ENCODE data around the gene LEFTY2.
"Not testable (repeated sequence)": the region's sequence is repeated elsewhere in the genome, so short reads cannot be mapped to it uniquely, and the experiment has no call there.

LEFTY2 gene

GRCh38 chr1:225941187-225941941 lies at the start of gene LEFTY2:
Gene LEFTY2 (minus strand): TSS chr1:225941220. CDS start chr1:225941140, 80 bp downstream.
- H3K4me3 Mint-ChIP-seq = no peak within 1 kb of the TSS
- no peak for DNase-seq
- ATAC-seq = no peak
- H3K4me1 Mint-ChIP-seq = peaks cover 7% of the 10 kb centered on the region
- no peak within 1 kb of the TSS for H3K27ac Mint-ChIP-seq
- no peaks in the 10 kb centered on the region for H3K27me3 Mint-ChIP-seq
- H3K36me3 Mint-ChIP-seq (ENCODE audit: low read depth) = no peaks in the 10 kb centered on the region
- no peaks in the 10 kb centered on the region for H3K9me3 Mint-ChIP-seq

GRCh38 chr1:225987491-225988316 lies 46.7 kb upstream of the LEFTY2 start:
- Mint-ChIP-seq H3K4me1 (peaks cover 36% of the 10 kb centered on the region), H3K4me3 (no peak overlapping the region), H3K27me3 (no peaks in the 10 kb centered on the region), H3K27ac (no peak overlapping the region), H3K36me3 (ENCODE audit: low read depth) (peaks cover 53% of the 10 kb centered on the region), H3K9me3 (no peaks in the 10 kb centered on the region)
- DNase-seq (no peak), ATAC-seq (no peak)

GRCh38 chr1:225981714-225982113 lies 40.7 kb upstream of the LEFTY2 start:
- Mint-ChIP-seq H3K4me1 (peaks cover 23% of the 10 kb centered on the region), H3K4me3 (no peak overlapping the region), H3K27ac (no peak overlapping the region), H3K9me3 (peaks cover 3% of the 10 kb centered on the region), H3K27me3 (no peaks in the 10 kb centered on the region), H3K36me3 (ENCODE audit: low read depth) (peaks cover 43% of the 10 kb centered on the region)
- DNase-seq = no peak
- no peak for ATAC-seq

GRCh38 chr1:225980005-225980836 lies 39.2 kb upstream of the LEFTY2 start:
- Mint-ChIP-seq H3K9me3 (peaks cover 3% of the 10 kb centered on the region), H3K27me3 (no peaks in the 10 kb centered on the region), H3K36me3 (ENCODE audit: low read depth) (peaks cover 34% of the 10 kb centered on the region), H3K4me3 (no peak overlapping the region), H3K27ac (no peak overlapping the region), H3K4me1 (peaks cover 20% of the 10 kb centered on the region)
- ATAC-seq = no peak
- no peak for DNase-seq

- Mint-ChIP-seq H3K4me3 (no peak overlapping the region), H3K27ac (no peak overlapping the region), H3K4me1 (peaks cover 20% of the 10 kb centered on the region), H3K36me3 (ENCODE audit: low read depth) (peaks cover 30% of the 10 kb centered on the region), H3K27me3 (no peaks in the 10 kb centered on the region), H3K9me3 (peaks cover 3% of the 10 kb centered on the region)
- DNase-seq (no peak), ATAC-seq (no peak)
These were observed 38.4 kb upstream of the LEFTY2 start for GRCh38 chr1:225979421-225979820.

GRCh38 chr1:225977937-225978748 lies 37.1 kb upstream of the LEFTY2 start:
- H3K4me3 Mint-ChIP-seq = no peak overlapping the region
- peak overlapping the region; percentile 52 for H3K27ac Mint-ChIP-seq
- ATAC-seq (peak; percentile 13), DNase-seq (peak; percentile 20)
- peaks cover 20% of the 10 kb centered on the region for H3K4me1 Mint-ChIP-seq
- H3K9me3 Mint-ChIP-seq = peaks cover 3% of the 10 kb centered on the region
- H3K36me3 Mint-ChIP-seq (ENCODE audit: low read depth) = peaks cover 23% of the 10 kb centered on the region
- no peaks in the 10 kb centered on the region for H3K27me3 Mint-ChIP-seq

- not testable (repeated sequence) for H3K27me3 Mint-ChIP-seq; H3K36me3 Mint-ChIP-seq (ENCODE audit: low read depth); DNase-seq; ATAC-seq; H3K9me3 Mint-ChIP-seq; H3K4me3 Mint-ChIP-seq; H3K27ac Mint-ChIP-seq
- H3K4me1 Mint-ChIP-seq = peaks cover 18% of the 10 kb centered on the region
These were observed 34.1 kb upstream of the LEFTY2 start for GRCh38 chr1:225975146-225975545.

GRCh38 chr1:225974454-225974853 lies 33.4 kb upstream of the LEFTY2 start:
- no peak for ATAC-seq
- no peaks in the 10 kb centered on the region for H3K9me3 Mint-ChIP-seq
- no peaks in the 10 kb centered on the region for H3K27me3 Mint-ChIP-seq
- H3K4me1 Mint-ChIP-seq = peaks cover 18% of the 10 kb centered on the region
- H3K4me3 Mint-ChIP-seq = no peak overlapping the region
- H3K36me3 Mint-ChIP-seq (ENCODE audit: low read depth) = peaks cover 2% of the 10 kb centered on the region
- no peak for DNase-seq
- no peak overlapping the region for H3K27ac Mint-ChIP-seq

- Mint-ChIP-seq H3K27me3 (no peaks in the 10 kb centered on the region), H3K36me3 (ENCODE audit: low read depth) (no peaks in the 10 kb centered on the region), H3K4me1 (peaks cover 13% of the 10 kb centered on the region), H3K4me3 (no peak overlapping the region), H3K27ac (no peak overlapping the region), H3K9me3 (no peaks in the 10 kb centered on the region)
- ATAC-seq (no peak), DNase-seq (no peak)
These were observed 32.1 kb upstream of the LEFTY2 start for GRCh38 chr1:225973158-225973557.

- H3K9me3 Mint-ChIP-seq = no peaks in the 10 kb centered on the region
- H3K27ac Mint-ChIP-seq = no peak overlapping the region
These were observed 31.5 kb upstream of the LEFTY2 start for GRCh38 chr1:225972344-225973152.

GRCh38 chr1:225970592-225971157 lies 29.7 kb upstream of the LEFTY2 start:
- H3K27ac Mint-ChIP-seq; ATAC-seq; DNase-seq; H3K9me3 Mint-ChIP-seq; H3K4me3 Mint-ChIP-seq; H3K4me1 Mint-ChIP-seq; H3K36me3 Mint-ChIP-seq (ENCODE audit: low read depth); H3K27me3 Mint-ChIP-seq: not testable (repeated sequence)

More at GRCh38 chr1:225972344-225973152, 31.5 kb upstream of the LEFTY2 start:
- ATAC-seq = no peak
- H3K4me3 Mint-ChIP-seq = no peak overlapping the region
- DNase-seq = no peak
- H3K27me3 Mint-ChIP-seq = no peaks in the 10 kb centered on the region
- H3K4me1 Mint-ChIP-seq = peaks cover 8% of the 10 kb centered on the region
- H3K36me3 Mint-ChIP-seq (ENCODE audit: low read depth) = no peaks in the 10 kb centered on the region

- not testable (repeated sequence) for H3K27ac Mint-ChIP-seq; DNase-seq; H3K9me3 Mint-ChIP-seq; H3K4me1 Mint-ChIP-seq; ATAC-seq; H3K36me3 Mint-ChIP-seq (ENCODE audit: low read depth); H3K4me3 Mint-ChIP-seq; H3K27me3 Mint-ChIP-seq
These were observed 28.7 kb upstream of the LEFTY2 start for GRCh38 chr1:225969751-225970150.

- Mint-ChIP-seq H3K27ac (no peak overlapping the region), H3K4me3 (no peak overlapping the region), H3K36me3 (ENCODE audit: low read depth) (no peaks in the 10 kb centered on the region), H3K9me3 (no peaks in the 10 kb centered on the region), H3K4me1 (no peaks in the 10 kb centered on the region), H3K27me3 (peaks cover 1% of the 10 kb centered on the region)
- DNase-seq = no peak
- no peak for ATAC-seq
These were observed 24.2 kb upstream of the LEFTY2 start for GRCh38 chr1:225965231-225965630.

All from activated naive CD8-positive, alpha-beta T cell treated with anti-CD3 and anti-CD28 coated beads, Interleukin-2, amount 50 U/mL, for 24 hours (primary cell).